ENCODE results near the gene CEMIP. TPM values are rescaled to one million over a fixed set of nuclear protein-coding genes. Genes with fewer than 3 reads are reported as not detected.
A peak's percentile ranks its signal among the peaks of the same experiment; 100 is the strongest.

CEMIP gene
- total RNA-seq, 1 donor from 2014 or later = 0.23 TPM

DNA sequence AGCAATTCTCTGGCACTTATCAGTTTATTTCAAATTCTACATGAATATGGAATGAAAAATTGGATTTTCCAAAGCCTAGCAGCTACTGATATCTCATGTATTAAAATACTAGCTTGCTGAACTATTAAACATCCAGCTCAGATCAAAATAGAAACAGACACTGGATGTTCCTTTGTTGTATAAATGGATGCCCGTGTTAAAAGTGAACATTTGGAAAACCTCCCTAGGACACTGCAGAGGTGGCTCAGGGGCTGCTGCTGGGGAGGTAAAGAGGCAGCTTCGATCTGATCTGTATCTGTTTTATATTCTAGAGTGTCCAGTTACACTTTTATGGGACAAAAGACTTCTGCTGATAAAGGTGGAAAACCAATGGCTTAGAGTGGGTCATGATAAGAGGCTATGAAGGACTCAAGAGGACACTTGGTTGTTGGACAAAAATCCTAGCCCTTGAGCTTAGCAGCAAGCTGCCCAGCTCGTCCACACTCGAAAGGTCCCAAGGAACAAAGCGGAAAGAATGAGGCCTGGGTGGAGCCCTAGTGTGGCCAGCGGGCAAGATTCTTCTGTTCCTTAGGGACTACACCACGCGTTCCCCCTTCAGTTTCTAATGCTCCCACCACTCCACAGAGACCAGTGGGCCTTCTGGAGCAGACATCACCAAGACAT is 200.5 kb downstream of the CEMIP start:
- no peak for DNase-seq (ENCODE audit: low spot score)

DNA sequence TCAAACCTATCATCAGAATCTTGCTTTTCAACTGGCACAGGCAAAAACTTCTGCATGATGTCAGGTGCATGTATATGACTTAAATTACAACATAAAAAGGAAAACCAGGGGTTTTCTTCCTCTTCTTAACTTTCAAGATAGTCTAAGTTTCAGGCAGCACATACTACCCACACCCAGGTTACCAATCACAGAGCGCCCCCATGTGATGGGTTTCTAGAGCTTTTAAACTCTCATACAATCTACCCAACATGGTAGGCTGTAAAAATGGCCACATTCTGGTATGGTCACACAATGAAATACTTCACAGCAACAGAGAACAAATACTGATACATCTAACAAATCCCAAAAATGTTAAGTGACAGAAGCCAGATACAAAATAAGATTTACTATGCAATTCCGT is 203.0 kb downstream of the CEMIP start:
- DNase-seq (ENCODE audit: low spot score) = no peak

DNA sequence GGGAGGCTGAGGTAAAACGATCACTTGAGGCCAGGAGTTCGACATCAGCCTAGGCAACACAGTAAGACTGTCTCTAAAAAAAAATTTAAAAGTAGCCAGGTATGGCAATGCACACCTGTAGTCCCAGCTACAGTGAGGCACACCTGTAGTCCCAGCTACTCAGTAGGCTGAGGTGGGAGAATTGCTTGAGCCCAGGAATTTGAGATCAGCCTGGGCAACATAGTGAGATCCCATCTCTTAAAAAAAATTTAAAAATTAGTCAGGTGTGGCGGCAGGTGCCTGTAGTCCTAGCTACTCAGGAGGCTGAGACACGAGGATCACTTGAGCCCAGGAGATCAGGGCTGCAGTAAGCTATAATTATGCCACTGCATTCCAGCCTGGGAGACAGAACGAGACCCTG is 203.7 kb downstream of the CEMIP start:
- no peak for DNase-seq (ENCODE audit: low spot score)

DNA sequence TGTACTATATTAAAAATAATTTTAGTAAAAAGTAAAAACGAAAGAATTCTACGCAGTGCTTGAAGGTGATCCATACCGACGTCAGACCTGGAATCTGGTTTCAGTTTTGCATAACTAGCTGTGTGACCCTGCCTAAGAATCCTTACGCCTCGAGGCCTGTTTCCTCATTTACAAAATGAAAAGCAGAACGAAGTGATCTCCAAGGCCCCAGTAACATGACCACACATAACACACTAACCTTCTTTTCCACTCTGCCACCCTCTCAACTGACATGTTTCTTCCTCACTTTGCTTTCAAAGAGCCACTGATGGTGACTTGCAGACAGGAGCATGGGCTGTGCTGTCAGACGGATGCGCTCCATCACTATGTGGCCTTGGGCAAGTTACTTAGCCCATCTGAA is 205.7 kb downstream of the CEMIP start:
- DNase-seq (ENCODE audit: low spot score) = no peak

DNA sequence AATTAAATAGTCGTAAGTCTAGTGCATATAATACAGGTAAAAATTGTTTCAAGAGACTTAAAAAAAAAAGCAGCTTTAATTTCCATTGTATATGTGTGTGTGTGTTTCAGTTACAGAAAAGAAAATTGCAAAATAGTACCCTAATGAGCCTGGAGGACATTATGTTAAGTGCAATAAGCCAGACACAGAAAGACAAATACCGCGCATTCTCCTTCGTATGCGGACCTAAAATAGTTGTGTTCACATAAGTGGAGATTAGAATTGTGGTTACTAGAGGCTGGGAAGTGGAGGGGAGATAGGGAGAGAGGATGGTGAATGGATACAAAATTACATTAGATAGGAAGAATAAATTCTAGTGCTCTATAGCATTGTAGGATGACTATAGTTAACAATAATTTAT is 206.8 kb downstream of the CEMIP start:
- DNase-seq (ENCODE audit: low spot score) = no peak

DNA sequence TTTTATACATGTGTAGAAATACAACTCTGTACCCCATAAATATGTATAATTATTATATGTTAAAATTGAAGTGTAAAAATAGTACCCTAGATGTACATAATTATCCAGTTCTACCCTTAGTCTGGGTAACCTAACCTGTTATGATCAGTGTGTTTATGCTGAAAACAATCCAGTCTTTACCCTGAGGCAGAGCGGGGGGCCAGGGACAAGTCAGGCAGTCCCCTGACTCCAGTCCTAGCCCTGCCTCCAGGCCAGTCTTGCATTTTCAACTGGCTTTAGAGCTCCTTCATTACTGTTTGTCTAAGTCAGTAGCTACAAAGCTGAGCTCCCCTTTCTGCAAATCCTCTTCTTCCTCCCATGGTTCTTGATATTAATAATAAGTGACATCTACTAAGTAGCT is 207.3 kb downstream of the CEMIP start:
- no peak for DNase-seq (ENCODE audit: low spot score)

DNA sequence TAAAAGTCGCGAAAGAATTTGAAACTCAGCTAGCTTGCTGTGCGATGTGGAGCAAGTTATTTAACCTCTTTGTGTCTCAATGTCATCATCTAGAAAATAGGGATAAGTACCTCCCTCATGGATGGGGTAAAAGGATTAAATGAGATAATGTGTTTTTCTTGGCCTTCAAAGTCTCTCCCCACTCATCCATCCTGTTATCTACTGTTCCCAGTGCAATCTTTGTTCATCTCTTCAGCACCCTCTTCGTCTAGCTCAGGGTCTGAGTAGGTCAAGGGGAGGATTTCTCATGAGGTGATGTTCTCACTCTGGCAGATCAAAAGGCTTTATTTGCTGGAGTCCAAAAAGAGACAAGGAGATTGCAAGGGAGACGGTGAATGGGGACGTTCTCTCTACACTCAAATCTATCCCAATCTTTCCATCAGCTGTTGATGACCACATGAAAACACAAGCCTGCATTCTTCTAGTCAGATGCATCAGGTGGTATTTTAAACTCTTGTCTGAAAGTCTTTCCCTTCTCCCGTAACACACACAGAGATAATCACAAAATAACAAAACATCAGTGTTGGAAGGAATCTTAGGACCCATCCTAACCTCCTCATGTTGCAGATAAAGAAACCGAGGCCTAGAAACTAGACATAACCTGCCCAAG is 209.1 kb downstream of the CEMIP start:
- DNase-seq (ENCODE audit: low spot score) = no peak

DNA sequence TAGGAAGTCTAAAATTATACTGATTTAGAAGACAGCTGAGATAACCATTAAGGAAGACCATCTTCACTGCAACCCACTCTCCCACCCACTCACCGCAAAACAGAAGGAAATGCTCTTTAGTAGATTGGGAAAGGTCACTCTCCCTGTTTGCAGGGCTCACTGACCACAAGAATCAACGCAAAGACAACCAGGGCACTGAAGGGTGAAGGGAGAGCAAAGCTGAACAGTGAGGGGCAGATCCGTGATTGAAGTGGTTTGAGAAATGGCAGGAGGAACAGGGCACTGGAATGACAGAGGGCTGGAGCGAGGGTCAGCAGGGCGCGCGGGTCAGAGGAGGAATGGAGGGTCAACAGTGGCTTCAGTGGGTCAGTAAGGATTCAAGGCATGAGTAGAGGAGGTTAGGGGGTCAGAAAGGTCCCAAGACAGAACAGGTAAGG is 209.9 kb downstream of the CEMIP start:
- DNase-seq (ENCODE audit: low spot score) = no peak

DNA sequence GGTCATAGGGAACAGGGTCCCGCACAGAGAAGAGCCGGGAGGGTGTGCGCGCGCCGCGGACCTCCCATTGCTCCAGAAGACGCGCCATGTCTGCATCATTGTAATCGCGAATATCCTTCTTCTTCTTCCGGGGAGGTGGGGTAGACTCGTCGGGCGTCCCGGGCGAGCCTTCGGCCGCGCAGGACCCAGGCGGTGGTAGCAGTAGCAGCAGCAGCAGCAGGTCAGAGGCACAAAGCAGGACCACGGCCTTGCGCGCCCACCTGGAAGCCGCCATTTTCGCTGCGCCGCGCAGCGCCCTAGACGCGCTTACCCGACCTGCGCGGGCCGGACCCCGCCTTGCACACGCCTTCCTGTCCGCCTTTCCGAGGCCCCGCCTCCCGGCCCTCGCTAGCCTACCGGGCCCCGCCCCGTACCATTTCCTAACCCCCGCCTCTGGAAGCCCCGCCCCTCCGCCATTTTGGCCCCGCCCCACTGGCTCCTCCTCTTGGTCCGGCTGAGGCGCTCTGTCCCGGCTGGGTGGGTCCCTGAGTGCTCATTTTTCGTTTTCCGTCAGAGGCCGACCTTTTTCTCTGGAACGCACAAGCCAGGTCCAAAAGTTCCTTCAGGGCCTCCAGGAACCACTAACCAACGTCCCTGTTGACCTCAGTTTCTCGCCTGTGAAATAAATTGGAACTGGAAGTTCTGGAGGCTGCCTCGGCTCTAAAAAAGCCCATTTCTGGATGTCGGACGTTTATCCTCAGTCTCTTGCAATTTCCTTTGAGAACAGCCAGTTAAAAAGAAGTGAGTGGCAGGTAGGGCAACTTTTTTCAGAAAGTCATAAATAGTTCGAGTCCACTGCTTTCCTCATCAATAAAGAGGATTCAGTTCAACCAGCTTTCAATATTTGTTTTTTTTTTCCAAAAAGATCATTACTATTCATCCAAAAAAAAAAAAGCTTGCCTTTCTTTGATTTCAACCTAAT is 210.6 kb downstream of the CEMIP start, which contains the start of gene MESD:
Gene MESD (minus strand): TSS at position 302 of the 961 bp plus-strand sequence. CDS start 28 bp downstream, at position 274.
- DNase-seq (ENCODE audit: low spot score) = peak; percentile 99

DNA sequence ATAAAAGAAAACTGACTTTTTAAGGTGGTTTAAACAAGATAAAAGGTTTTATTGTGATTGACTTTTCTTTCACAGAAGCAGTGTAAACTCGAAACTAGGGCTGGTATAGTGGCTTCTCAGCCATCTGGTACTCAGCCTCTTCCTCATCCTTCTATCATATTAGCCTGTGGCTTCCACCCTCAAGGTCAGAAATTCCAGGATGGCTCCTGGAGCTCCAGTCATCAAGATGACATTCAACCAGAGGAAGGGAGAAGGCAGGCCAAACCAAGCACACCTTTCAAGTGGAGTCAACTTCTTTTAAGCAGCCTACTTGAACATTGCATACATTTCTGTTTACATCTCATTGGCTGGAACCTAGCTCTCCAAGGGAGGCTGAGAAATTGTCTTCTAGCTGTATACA is 211.8 kb downstream of the CEMIP start:
- no peak for DNase-seq (ENCODE audit: low spot score)

DNA sequence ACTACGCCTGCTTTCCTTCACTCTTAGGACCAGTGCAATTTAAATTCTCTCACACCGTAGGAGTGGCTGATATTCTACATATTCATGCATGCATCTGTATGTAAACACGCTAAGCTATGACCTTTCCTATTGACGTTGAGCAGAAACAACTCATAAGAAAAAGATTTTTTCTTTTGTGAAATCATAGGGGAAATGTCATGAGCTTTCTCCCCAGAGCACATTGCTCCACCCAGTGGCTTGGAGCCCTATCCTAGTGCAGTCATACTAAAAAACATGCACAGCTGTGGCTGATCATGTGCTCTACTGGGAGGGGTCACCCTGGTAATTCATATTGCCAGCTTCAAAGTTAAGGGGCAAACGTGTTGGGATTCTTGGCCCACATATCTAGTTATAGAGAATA is 212.3 kb downstream of the CEMIP start:
- peak; percentile 63 for DNase-seq (ENCODE audit: low spot score)

DNA sequence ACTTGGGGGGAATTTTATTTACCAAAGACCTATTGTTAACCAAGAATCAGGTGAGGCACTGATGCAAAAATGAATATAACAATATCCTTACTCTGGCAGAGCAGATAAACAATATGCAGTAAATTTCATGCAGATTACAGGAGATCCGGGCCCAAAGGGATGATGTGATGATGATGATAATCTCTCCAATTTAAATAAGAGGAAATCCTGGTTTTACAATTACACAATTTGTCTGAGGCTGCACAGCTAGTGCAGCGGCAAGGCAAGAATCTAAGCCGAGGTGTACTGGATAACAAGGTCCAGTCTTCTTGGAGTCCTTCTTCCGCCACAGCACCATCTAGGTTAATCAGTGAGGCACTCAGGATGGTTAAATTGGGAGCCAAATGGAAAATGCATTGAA is 212.8 kb downstream of the CEMIP start:
- DNase-seq (ENCODE audit: low spot score) = no peak

DNA sequence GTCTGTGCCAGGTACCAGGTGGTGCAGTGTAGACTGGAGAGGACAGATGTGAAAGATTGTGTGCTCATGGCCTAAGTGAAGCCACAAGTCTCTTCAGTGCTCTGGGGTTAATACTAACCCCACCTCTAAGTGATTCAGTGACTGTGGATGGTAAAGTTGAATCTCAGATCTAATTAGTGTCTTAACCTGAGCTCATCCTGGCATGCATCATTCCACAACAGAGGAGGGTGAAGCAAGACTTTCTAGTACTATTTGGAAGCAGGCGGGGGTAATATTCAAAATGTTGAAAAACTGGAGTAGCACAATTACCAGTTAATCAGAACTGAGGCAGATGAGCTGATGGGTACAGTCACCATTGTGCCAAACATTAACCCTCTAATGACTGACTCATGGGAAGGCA is 213.3 kb downstream of the CEMIP start:
- no peak for DNase-seq (ENCODE audit: low spot score)

DNA sequence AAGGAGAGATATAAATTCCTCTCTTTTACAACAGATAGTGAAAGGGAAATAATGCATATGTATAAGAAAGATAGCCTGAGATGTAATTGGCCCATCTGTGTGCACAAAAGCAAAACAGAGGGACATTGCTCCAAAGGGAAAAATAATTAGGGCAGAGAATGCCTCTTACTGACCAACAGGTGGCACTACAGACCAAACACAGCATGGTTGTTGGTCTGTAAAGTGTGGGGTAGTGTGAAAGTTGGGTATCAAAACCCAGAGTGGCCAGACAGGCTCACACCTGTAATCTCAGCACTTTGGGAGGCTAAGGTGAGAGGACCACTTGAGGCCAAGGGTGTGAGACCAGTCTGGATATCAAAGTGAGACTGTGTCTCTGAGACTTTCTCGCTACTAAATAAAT is 217.1 kb downstream of the CEMIP start:
- DNase-seq (ENCODE audit: low spot score) = no peak

DNA sequence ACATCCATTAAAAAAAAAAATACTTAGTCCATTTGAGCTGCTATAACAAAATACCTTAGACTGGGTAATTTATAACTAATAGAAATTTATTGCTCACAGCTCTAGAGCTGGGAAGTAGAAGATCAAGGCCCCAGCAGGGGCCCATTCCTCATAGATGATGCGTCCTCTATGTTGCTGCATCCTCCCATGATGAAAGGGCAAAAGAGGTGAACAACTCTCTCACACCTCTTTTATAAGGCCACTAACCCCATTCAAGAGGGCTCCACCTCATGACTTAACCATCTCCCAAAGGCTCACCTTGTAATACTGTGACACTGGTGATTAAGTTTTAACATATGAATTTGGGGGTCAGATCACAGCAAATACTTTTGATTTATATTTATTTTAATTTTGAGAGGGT is 218.5 kb downstream of the CEMIP start:
- no peak for DNase-seq (ENCODE audit: low spot score)

DNA sequence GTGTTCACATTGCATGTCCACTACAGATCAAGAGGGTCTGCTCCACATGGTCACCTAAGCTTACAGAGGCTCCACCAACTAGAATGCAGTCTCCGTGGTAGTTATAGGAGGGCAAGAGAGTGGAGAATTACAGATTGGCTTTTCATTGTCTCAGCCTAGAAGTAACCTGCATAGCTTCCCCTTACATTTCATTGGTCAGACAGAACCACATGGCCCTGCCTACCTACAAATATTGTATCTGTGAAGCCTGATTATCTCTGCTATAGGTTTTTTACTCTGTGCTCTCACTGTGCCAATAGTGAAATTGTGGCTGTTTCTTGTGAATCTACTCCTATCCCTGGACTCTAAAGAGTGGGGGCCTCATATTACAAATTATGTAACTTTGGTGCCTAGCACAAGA is 219.1 kb downstream of the CEMIP start:
- DNase-seq (ENCODE audit: low spot score) = no peak

DNA sequence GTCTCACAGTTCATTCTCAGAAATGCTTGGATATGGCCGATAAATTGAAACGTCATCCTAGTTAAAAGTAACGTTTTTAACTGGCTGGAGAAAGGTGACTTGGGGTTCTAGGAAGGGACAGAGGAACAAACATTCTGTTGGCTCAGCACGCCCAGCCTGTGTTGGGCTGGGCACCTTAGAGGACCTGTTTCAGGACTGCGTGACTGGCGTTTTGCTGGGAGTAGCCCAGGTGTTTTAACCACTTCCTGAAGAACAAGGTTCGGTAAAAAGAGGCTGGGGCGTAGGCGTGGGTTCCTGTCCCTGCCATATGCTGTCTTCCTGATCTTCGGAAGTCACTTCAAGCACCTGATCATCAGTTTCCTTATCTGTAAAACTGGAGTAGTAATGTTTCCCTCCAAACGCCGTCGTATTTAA is 220.5 kb downstream of the CEMIP start:
- DNase-seq (ENCODE audit: low spot score) = peak; percentile 69

DNA sequence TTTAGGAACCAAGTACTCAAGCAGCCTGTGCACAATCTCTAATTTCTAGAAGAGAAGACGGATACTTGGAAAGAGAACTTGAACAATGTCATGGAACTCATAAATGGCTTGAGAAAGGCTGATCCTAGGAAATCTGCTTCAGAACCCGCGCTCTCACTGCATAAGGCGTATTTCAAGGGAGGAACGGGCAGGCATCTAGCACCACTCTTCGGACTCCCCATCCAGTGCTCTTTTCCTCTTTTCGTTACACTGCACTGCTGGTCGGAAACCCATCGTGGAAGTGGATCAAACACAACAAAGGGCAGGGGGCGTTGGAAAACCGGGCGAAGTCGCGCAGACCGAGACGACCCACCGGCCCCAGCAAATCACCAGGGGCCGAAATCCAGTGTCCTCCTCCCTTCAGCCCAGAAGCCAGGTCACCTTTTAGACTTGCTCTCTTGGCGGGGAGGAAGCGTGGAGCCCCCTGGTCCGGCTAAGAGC is 221.0 kb downstream of the CEMIP start:
- no peak for DNase-seq (ENCODE audit: low spot score)

DNA sequence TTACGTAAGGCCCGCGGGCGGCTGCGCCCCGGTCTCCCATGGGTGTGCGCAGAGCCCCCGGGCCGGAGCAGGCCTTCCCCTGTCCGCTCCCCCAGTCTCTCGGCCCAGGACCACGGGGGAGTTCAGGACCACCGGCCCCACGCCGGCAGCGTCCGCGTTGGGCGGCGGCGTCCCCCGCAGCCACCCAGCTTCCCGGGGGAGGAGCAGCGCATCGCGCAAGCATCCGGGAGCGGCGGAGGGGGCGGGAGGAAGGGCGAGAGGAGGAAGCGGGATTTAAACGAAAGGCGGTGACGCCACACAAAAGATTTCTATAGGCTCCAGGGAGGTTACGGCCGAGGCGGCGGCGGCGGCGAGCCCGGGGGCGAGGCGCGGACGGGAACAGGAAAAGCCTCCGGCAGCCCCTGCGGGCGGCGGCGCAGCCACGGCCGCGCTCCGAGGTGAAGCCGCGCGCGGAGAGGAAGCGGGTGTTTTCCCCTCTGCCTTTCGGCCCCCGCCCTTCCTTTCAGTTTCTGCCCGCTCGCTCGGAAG is 221.5 kb downstream of the CEMIP start, which contains the start of gene TLNRD1:
Gene TLNRD1 (plus strand): TSS at position 300 of the 528 bp plus-strand sequence. CDS start 1,349 bp downstream, outside the sequence.
- peak; percentile 94 for DNase-seq (ENCODE audit: low spot score)

Measured in ureter (tissue), 1 donor.